Keratinocyte (primary cell): Measurements from ENCODE around the gene CDKN1C.

Source experiments
- CTCF ChIP-seq, 3 experiments: IDR thresholded peaks in 1 of 3; conservative IDR thresholded peaks in 1 of 3; optimal IDR thresholded peaks in 1 of 3; 2 replicates in 2 of 3; 3 replicates in 1 of 3; pipeline versions ENCODE3 to v1.5.1; 2011; ENCODE audit warnings: low read length in 3 of 3, mild to moderate bottlenecking in 3 of 3, moderate library complexity in 2 of 3, control low read depth in 1 of 3, inconsistent platforms in 1 of 3; ENCODE audit not compliant: insufficient read depth in 2 of 3; ENCODE audit errors: extremely low read depth in 1 of 3
- EZH2 ChIP-seq: IDR thresholded peaks from one replicate; pipeline ENCODE4 v1.6.1; 2012; ENCODE audit warnings: inconsistent platforms, mild to moderate bottlenecking, low read length, moderate library complexity

- TF ChIP-seq CTCF (optimal IDR thresholded peaks at IDR 0.05 in 1 of 3, IDR thresholded peaks at IDR 0.05 in 1 of 3, conservative IDR thresholded peaks at IDR 0.05 in 1 of 3; ENCODE audit: extremely low read depth in 1 of 3, insufficient read depth in 2 of 3, low read length in 3 of 3) (no peak), EZH2 (no peak)
These were observed 8.1 kb downstream of the CDKN1C start for GRCh38 chr11:2877474-2877873.
